ENCODE measurements around the gene COL5A3.

GRCh38 chr19:9913237-9914000, 96.9 kb downstream of the COL5A3 start:
- TF ChIP-seq CTCF (IDR thresholded peaks at IDR 0.05 in 4 of 5, conservative IDR thresholded peaks at IDR 0.05 in 1 of 5) (no peak), POLR2A (IDR thresholded peaks at IDR 0.05) (no peak)
